Activated naive CD4-positive, alpha-beta T cell treated with anti-CD3 and anti-CD28 coated beads for 36 hours (primary cell): ENCODE measurements around the gene FRMPD3. TPM values are rescaled to one million over a fixed set of nuclear protein-coding genes. Genes with fewer than 3 reads are reported as not detected.
"Not testable (repeated sequence)": the region's sequence is repeated elsewhere in the genome, so short reads cannot be mapped to it uniquely, and the experiment has no call there.

ENCODE experiments used
- CTCF ChIA-PET: fragments of 350-600 bp; sonication (Branson Sonifier 250); formaldehyde crosslinking; loops from one replicate; lab custom pipeline; 2021; ENCODE audit warnings: antibody characterized with exemption; lab: Charles Lee
- DNase-seq: peaks from one replicate; pipeline ENCODE4 v3.0.0-alpha.2; 2020
- H3K27ac Mint-ChIP-seq: one replicate; pipeline ENCODE4 v1.8.0; 2021; ENCODE audit warnings: mild to moderate bottlenecking, mixed read lengths
- H3K27me3 Mint-ChIP-seq: one replicate; pipeline ENCODE4 v1.8.0; 2021; ENCODE audit warnings: low read depth, mixed read lengths
- H3K36me3 Mint-ChIP-seq: one replicate; pipeline ENCODE4 v1.8.0; 2021; ENCODE audit warnings: low read depth, mixed read lengths
- H3K4me1 Mint-ChIP-seq: one replicate; pipeline ENCODE4 v1.8.0; 2021; ENCODE audit warnings: low read depth, mixed read lengths
- H3K4me3 Mint-ChIP-seq: one replicate; pipeline ENCODE4 v1.8.0; 2021; ENCODE audit warnings: mild to moderate bottlenecking, moderate library complexity, mixed read lengths
- H3K9me3 Mint-ChIP-seq: one replicate; pipeline ENCODE4 v1.8.0; 2021; ENCODE audit warnings: mixed read lengths
- intact Hi-C: fragments of 100-400 bp; cut with micrococcal nuclease; formaldehyde crosslinking; loops from one replicate; pipeline ENCODE4 v1.15.1; 2023
- total RNA-seq, 2 experiments: library from RNA; stranded (reverse); gene quantifications; one replicate each; pipeline ENCODE4 v1.2.3, GENCODE V29; 2021

FRMPD3 gene
- total RNA-seq, 2 experiments from 2014 or later = not detected

GRCh38 chrX:107451731-107452130 is 2.3 kb downstream of the FRMPD3 start:
- Mint-ChIP-seq H3K9me3 (no peaks in the 10 kb centered on the region), H3K36me3 (no peaks in the 10 kb centered on the region), H3K27ac (no peak overlapping the region), H3K4me3 (no peak overlapping the region), H3K4me1 (peaks cover 18% of the 10 kb centered on the region), H3K27me3 (peaks cover 32% of the 10 kb centered on the region)
- intact Hi-C loops = loop anchor here (2.0 to 10.0 kb wide), 5 partner anchors 15 to 967 kb away; partner anchors contain the start of gene RADX
- DNase-seq = no peak
- CTCF ChIA-PET = interaction anchor here (0.6 to 1.4 kb wide), 4 partner anchors 9 to 194 kb away, joined by 3 read pairs; no protein-coding TSS in a partner anchor

GRCh38 chrX:107452581-107452980 is 3.1 kb downstream of the FRMPD3 start:
- intact Hi-C loops = loop anchor here (5.0 to 10.0 kb wide), 4 partner anchors 440 to 968 kb away; partner anchors contain the start of gene RADX
- H3K4me3 Mint-ChIP-seq = no peak overlapping the region
- DNase-seq = no peak
- no peak overlapping the region for H3K27ac Mint-ChIP-seq
- H3K9me3 Mint-ChIP-seq = no peaks in the 10 kb centered on the region
- peaks cover 34% of the 10 kb centered on the region for H3K27me3 Mint-ChIP-seq
- no peaks in the 10 kb centered on the region for H3K36me3 Mint-ChIP-seq
- CTCF ChIA-PET = no interaction called here
- peaks cover 18% of the 10 kb centered on the region for H3K4me1 Mint-ChIP-seq

DNA sequence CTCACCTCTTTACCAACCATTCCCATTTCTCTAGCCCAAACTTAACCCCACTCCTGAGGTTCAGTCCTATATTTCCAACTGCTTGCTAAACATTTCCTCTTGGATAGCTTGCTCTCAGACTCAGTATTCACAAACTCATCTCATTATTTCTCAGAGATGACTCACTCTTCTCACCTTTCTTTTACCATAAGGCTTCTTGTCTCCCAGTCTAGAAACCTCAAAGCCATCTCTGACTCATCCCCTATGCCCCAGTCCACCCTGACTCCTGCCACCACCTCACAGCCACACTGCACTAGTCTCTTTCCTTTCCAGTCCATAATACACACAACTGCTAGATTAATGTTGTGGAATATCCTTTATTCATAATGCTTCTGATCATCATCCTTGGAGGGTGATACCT is 4.8 kb downstream of the FRMPD3 start:
- H3K27me3 Mint-ChIP-seq = peaks cover 32% of the 10 kb centered on the region
- intact Hi-C loops = loop anchor here (1.0 to 10.0 kb wide), 8 partner anchors 13 to 970 kb away; partner anchors contain the start of genes PRPS1 and RADX
- no peak overlapping the region for H3K27ac Mint-ChIP-seq
- H3K9me3 Mint-ChIP-seq = no peaks in the 10 kb centered on the region
- H3K36me3 Mint-ChIP-seq = no peaks in the 10 kb centered on the region
- peaks cover 14% of the 10 kb centered on the region for H3K4me1 Mint-ChIP-seq
- CTCF ChIA-PET = interaction anchor here (1.2 kb wide), 1 partner anchor 12 kb away, joined by 3 read pairs; no protein-coding TSS in a partner anchor
- H3K4me3 Mint-ChIP-seq = no peak overlapping the region
- DNase-seq = peak; percentile 59

- intact Hi-C loops = loop anchor here (10.0 kb wide), 1 partner anchor 972 kb away; no protein-coding TSS in a partner anchor
- Mint-ChIP-seq H3K4me1 (no peaks in the 10 kb centered on the region), H3K27ac (no peak overlapping the region), H3K36me3 (no peaks in the 10 kb centered on the region), H3K27me3 (peaks cover 18% of the 10 kb centered on the region), H3K4me3 (no peak overlapping the region), H3K9me3 (no peaks in the 10 kb centered on the region)
- CTCF ChIA-PET = no interaction called here
- no peak for DNase-seq
Measured at GRCh38 chrX:107457289-107457688, 7.8 kb downstream of the FRMPD3 start.

DNA sequence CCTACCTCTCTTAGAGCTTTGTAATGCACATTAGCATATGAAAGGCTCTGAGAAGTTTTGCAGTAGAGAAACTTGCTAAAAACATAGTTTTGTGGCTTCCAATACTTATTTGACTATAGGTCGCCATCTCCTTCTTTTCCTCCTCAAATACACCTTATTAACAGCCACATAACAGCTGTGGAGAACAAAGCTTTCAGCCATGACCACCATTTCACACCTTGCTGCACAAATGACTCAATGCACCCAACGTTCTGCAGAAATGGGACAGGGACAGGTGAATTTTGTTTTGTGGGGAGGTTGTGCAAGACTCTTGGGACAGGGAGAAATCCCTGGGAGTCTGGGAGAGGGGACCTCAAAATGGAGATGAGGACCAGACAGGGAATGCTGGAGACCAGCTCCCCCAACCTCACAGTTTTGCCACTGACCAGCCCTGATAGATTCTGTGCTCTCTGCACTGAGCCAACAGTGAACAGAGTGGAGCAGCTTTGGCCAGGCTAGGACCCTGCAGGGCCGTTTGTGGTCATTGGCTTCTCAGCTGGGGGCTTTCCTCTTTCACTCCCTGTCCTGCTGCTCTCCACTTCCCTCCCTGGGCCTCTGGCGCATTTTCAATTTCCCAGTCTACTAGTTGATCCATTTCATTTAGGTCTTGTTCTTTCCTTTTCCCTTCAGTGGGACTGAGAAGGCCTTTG is 16.6 kb downstream of the FRMPD3 start:
- intact Hi-C loops = loop anchor here (2.0 to 5.0 kb wide), 2 partner anchors 15 to 444 kb away; no protein-coding TSS in a partner anchor
- CTCF ChIA-PET = interaction anchor here (0.9 kb wide), 1 partner anchor 11 kb away, joined by 3 read pairs; no protein-coding TSS in a partner anchor
- H3K9me3 Mint-ChIP-seq = no peaks in the 10 kb centered on the region
- H3K27ac Mint-ChIP-seq = no peak overlapping the region
- peaks cover 7% of the 10 kb centered on the region for H3K27me3 Mint-ChIP-seq
- DNase-seq = peak; percentile 41
- no peak overlapping the region for H3K4me3 Mint-ChIP-seq
- no peaks in the 10 kb centered on the region for H3K36me3 Mint-ChIP-seq
- no peaks in the 10 kb centered on the region for H3K4me1 Mint-ChIP-seq

- no peaks in the 10 kb centered on the region for H3K36me3 Mint-ChIP-seq
Measured at GRCh38 chrX:107467271-107467670, 17.8 kb downstream of the FRMPD3 start.

DNA sequence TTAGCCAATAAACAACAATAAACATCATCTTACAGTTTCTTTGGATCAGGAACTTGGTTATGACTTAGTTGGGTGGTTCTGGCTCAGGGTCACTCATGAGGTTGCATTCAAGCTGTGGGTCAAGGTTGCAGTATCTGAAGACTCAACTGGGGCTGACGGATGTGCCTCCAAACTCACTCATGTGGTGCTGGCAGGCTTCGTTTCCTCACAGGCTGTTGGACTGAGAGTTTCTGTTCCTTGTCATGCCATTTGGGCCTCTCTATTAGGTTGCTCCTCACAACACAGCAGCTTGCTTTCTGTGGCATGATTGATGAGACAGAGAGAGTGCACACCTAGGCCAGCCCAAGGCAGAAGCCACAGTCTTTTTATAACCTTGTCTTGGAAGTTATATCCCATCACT is 20.7 kb downstream of the FRMPD3 start:
- Mint-ChIP-seq H3K9me3 (no peaks in the 10 kb centered on the region), H3K4me1 (no peaks in the 10 kb centered on the region), H3K4me3 (no peak overlapping the region), H3K27me3 (peaks cover 3% of the 10 kb centered on the region), H3K36me3 (no peaks in the 10 kb centered on the region), H3K27ac (no peak overlapping the region)
- intact Hi-C loops = no loop called here
- DNase-seq = no peak
- CTCF ChIA-PET = no interaction called here

More at GRCh38 chrX:107467271-107467670, 17.8 kb downstream of the FRMPD3 start:
- Mint-ChIP-seq H3K9me3 (no peaks in the 10 kb centered on the region), H3K27me3 (peaks cover 3% of the 10 kb centered on the region), H3K27ac (no peak overlapping the region), H3K4me1 (no peaks in the 10 kb centered on the region), H3K4me3 (no peak overlapping the region)
- DNase-seq = peak; percentile 10
- CTCF ChIA-PET = no interaction called here
- intact Hi-C loops = loop anchor here (1.0 to 5.0 kb wide), 3 partner anchors 13 to 445 kb away; no protein-coding TSS in a partner anchor

GRCh38 chrX:107470971-107471370 is 21.5 kb downstream of the FRMPD3 start:
- intact Hi-C loops = no loop called here
- Mint-ChIP-seq H3K27ac (no peak overlapping the region), H3K4me3 (no peak overlapping the region), H3K9me3 (no peaks in the 10 kb centered on the region), H3K27me3 (peaks cover 3% of the 10 kb centered on the region), H3K36me3 (no peaks in the 10 kb centered on the region), H3K4me1 (no peaks in the 10 kb centered on the region)
- CTCF ChIA-PET = no interaction called here
- no peak for DNase-seq

DNA sequence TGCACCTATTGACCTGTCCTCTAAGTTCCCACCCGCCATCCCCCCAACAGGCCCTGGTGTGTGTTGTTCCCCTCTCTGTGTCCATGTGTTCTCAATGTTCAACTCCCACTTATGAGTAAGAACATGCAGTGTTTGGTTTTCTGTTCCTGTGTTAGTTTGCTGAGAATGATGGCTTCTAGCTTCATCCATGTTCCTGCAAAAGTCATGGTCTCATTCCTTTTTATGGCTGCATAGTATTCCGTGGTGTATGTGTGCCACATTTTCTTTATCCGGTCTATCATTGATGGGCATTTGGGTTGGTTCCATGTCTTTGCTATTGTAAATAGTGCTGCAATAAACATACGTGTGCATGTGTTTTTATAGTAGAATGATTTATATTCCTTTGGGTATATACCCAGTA is 22.0 kb downstream of the FRMPD3 start:
- H3K4me1 Mint-ChIP-seq, intact Hi-C loops, H3K9me3 Mint-ChIP-seq, DNase-seq, CTCF ChIA-PET, H3K27ac Mint-ChIP-seq, H3K36me3 Mint-ChIP-seq, H3K27me3 Mint-ChIP-seq, H3K4me3 Mint-ChIP-seq: not testable (repeated sequence)

DNA sequence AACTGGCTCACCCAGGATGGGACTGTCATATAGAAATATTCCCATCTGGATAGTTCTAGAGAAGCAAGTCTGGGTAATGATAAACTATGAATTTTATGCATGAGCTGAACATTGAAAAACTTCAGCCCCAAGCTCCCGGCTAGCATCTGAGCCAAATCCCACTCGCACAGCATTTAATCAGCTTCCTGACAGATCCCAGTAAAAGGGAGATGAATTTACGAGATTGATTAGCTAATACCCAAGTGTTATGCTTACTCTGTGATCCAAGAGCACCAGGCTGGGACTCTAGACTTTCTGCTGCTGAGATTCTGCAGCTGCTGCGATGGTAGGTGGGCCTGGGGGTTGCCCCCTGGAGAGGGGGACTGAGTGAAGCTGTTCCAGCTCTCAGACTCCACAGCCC is 28.0 kb downstream of the FRMPD3 start:
- Mint-ChIP-seq H3K4me1 (no peaks in the 10 kb centered on the region), H3K27me3 (peaks cover 3% of the 10 kb centered on the region), H3K4me3 (no peak overlapping the region), H3K36me3 (no peaks in the 10 kb centered on the region), H3K27ac (no peak overlapping the region), H3K9me3 (no peaks in the 10 kb centered on the region)
- no peak for DNase-seq
- intact Hi-C loops = no loop called here
- CTCF ChIA-PET = no interaction called here

DNA sequence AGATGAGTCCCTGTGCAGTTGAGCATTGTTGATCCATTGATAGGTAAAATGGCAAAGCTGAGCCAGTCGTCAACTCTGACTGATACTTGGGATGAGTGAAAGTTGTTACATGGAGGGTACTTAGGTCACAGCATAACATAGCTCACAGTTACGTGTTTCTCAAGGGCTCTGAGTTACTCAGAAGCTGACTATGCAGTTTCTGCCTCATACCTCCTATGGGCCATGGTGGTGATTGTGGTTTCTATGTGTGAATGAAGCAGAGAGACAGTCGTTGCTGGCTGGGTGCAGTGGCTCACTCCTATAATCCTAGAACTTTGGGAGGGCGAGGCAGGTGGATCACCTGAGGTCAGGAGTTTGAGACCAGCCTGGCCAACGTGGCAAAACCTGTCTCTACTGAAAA is 30.8 kb downstream of the FRMPD3 start:
- intact Hi-C loops = no loop called here
- DNase-seq = no peak
- no peaks in the 10 kb centered on the region for H3K27me3 Mint-ChIP-seq
- CTCF ChIA-PET = no interaction called here
- H3K9me3 Mint-ChIP-seq = no peaks in the 10 kb centered on the region
- no peaks in the 10 kb centered on the region for H3K36me3 Mint-ChIP-seq
- no peak overlapping the region for H3K27ac Mint-ChIP-seq
- no peak overlapping the region for H3K4me3 Mint-ChIP-seq
- H3K4me1 Mint-ChIP-seq = no peaks in the 10 kb centered on the region

GRCh38 chrX:107482046-107482445 is 32.6 kb downstream of the FRMPD3 start:
- CTCF ChIA-PET = no interaction called here
- no peaks in the 10 kb centered on the region for H3K27me3 Mint-ChIP-seq
- intact Hi-C loops = no loop called here
- H3K9me3 Mint-ChIP-seq = no peaks in the 10 kb centered on the region
- no peak overlapping the region for H3K4me3 Mint-ChIP-seq
- H3K4me1 Mint-ChIP-seq = no peaks in the 10 kb centered on the region
- H3K36me3 Mint-ChIP-seq = no peaks in the 10 kb centered on the region
- no peak overlapping the region for H3K27ac Mint-ChIP-seq
- DNase-seq = no peak
